GM18519 (cell line): Measurements from ENCODE around the gene CNOT6L.
A peak's percentile ranks its signal among the peaks of the same experiment; 100 is the strongest.

Experiments used
- ATAC-seq: cut with Tn5 transposase; IDR thresholded peaks from one replicate; pipeline ENCODE4 v1.9.1; 2021; ENCODE audit warnings: mild to moderate bottlenecking, moderate library complexity; ENCODE audit not compliant: unreplicated experiment, low FRiP score

CNOT6L gene

DNA sequence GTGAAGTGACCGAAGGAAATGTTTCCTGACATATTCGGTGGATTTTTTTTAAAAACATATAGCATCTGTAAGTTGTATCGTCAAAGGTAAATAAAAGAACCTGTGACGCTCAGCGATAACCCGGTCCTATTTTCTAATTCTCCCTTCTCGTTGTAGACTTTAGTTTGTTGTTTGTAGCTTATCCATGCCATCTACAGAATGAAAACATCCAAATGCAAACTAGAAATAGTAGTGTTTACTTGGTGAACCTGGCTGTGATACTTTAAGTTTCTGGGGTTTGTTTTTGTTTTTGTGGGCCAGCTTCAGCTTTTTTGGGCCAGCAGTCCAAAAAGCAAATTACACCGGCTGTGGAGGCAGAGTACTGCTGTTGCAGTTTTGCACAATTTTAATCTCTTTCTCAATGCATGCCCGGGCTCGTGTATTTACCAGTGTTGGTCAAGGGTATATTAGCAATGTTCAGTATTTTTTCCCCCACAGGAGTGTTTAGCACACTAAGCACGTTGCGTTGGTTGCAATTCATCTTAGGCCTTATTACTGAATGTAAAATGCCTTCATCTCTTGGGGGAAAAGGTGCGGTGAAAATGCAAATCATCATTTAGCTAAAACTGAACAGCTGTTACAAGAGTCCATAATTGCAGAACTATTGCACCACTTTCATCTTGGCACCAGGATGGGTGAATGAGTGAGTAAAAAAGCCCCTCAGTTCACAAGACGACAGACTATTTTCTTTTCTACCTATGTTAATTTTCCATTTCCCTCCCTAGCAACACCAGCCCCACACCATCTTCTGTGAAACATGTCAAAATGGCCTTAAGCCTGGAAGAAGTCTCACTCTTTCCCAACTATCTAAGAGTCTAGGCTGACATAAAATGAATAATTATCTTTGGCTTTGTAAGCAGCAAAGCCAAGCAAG lies 1.7 kb upstream of the CNOT6L start:
- ATAC-seq: no peak

GRCh38 chr4:77819843-77820648 lies 878 bp upstream of the CNOT6L start:
- peak; percentile 58 for ATAC-seq

GRCh38 chr4:77819404-77819842 lies 255 bp upstream of the CNOT6L start:
- ATAC-seq: no peak

GRCh38 chr4:77818073-77818601 lies 1.0 kb downstream of the CNOT6L start:
- no peak for ATAC-seq

GRCh38 chr4:77817304-77818072 lies 1.7 kb downstream of the CNOT6L start:
- ATAC-seq: no peak

GRCh38 chr4:77816546-77816945 lies 2.6 kb downstream of the CNOT6L start:
- no peak for ATAC-seq

- ATAC-seq: no peak
Observed at GRCh38 chr4:77815636-77816035, 3.5 kb downstream of the CNOT6L start.

DNA sequence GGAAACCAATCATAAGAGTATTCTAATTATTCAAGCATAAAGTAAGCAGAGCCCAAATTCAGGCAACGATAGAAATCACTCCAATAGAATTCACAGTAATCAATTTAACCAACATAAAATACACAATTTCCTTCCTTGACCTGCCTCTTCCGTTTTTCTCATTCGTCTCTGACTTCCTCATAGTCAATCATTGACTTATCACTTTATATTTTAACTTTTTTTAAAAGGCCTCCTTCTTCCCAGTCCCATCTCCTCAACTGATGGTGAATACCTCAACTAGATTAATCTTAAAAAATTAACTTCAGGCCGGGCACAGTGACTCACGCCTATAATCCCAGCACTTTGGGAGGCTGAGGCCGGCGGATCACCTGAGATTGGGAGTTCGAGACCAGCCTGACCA lies 13.3 kb downstream of the CNOT6L start:
- no peak for ATAC-seq

GRCh38 chr4:77804471-77804870 lies 14.7 kb downstream of the CNOT6L start:
- no peak for ATAC-seq

DNA sequence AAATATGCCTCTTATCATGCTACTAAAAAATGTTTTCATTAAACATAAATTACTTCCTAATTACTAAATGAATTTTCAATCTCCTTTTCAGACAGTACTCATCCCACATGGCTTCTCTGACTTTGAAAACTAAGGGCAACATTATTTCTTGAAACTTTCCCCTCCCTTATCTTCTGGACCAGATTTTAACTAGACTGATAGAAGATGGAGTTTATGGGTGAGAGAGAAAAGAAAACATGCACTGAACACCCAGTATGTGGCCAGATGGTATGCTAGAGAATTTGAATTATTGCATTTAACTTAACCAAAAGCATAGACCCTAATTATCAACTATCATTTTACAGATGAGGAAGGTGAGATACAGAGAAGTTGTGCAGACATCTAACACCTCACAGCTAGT lies 16.8 kb downstream of the CNOT6L start:
- ATAC-seq: no peak

- no peak for ATAC-seq
Observed at GRCh38 chr4:77801260-77801608, 17.9 kb downstream of the CNOT6L start.

- ATAC-seq: no peak
Observed at GRCh38 chr4:77800483-77801259, 18.5 kb downstream of the CNOT6L start.

- no peak for ATAC-seq
Observed at GRCh38 chr4:77800077-77800476, 19.1 kb downstream of the CNOT6L start.

GRCh38 chr4:77798385-77798784 lies 20.8 kb downstream of the CNOT6L start:
- ATAC-seq: no peak

DNA sequence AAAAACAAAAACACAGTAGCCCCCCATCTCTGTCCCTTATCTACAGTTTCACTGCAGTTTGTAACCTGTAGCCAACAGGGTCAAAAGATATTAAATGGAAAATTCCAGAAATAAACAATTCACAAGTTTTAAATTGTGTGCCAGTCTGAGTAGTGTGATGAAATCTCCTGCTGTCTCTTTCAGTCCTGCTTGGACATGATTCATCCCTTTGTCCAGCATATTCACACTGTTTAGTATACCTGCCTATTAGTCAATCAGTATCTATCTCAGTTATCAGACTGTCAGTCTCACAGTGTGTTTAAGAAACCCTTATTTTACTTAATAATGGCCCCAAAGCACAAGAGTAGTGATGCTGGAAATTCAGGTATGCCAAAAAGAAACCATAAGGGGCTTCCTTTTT lies 21.9 kb downstream of the CNOT6L start:
- ATAC-seq: no peak

DNA sequence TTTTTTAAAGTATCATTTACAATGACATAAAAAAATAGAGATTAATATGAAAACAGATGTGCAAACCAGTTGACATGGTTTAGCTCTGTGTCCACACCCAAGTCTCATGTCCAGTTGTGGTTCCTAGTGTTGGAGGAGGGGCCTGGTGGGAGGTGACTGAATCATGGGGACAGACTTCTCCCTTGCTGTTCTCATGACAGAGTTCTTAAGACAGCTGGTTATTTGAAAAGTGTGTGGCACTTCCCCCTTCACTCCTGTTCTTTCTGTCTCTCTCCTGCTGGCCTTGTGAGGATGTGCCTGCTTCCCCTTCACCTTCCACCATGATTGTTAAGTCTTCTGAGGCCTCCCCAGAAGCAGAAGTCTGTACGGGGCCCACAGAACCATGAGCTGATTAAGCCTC lies 23.8 kb downstream of the CNOT6L start:
- ATAC-seq: no peak

GRCh38 chr4:77790146-77790545 lies 29.0 kb downstream of the CNOT6L start:
- ATAC-seq: no peak

DNA sequence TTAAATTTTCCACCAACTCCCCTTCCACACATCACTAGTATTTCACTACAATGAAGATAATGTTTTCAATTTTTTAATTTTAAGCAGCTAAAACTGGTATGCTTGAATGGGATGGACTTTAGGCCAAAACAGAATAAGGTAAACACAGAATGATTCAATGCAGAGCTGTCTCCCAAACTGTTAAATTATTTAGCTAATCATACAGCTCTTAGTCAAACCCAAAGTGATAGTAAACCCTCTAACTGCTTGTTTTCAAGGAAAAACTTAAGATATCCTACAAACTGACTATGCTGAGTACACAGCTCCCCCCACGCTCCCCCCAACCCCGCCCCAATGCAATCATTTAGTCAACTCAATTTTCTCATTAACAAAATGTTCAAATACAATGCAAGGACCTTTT lies 30.2 kb downstream of the CNOT6L start:
- ATAC-seq: no peak

- ATAC-seq: no peak
Observed at GRCh38 chr4:77787969-77788368, 31.2 kb downstream of the CNOT6L start.

GRCh38 chr4:77785669-77786068 lies 33.5 kb downstream of the CNOT6L start:
- no peak for ATAC-seq
